ENCODE data around the gene LRMDA. TPM values are rescaled to one million over a fixed set of nuclear protein-coding genes. Genes with fewer than 3 reads are reported as not detected.
A peak's percentile ranks its signal among the peaks of the same experiment; 100 is the strongest.

Gene LRMDA
- total and polyA plus RNA-seq, 2 donors (not counting 3 experiments of a cell fraction or from before 2014, with no cell fraction given): 9.7 to 18.0 TPM

- Histone ChIP-seq H3K9me1 (replicated peaks; ENCODE audit: control insufficient read depth, extremely low read depth, insufficient read depth, low read length) (no peaks in the 10 kb centered on the region), H3K4me3 (replicated peaks in 1 of 3; ENCODE audit: insufficient read depth in 1 of 3, low read depth in 1 of 3, low read length in 3 of 3) (no peak overlapping the region), H4K20me1 (replicated peaks; ENCODE audit: control insufficient read depth, extremely low read depth, insufficient read depth, low read length) (no peaks in the 10 kb centered on the region), H3K4me1 (ENCODE audit: control insufficient read depth, extremely low read depth, insufficient read depth, low read length) (no peaks in the 10 kb centered on the region), H3K27ac (ENCODE audit: insufficient read depth, low read depth, low read length) (no peak overlapping the region), H3K36me3 (ENCODE audit: control insufficient read depth in 2 of 2, extremely low read depth in 1 of 2, insufficient read depth in 2 of 2, low read length in 2 of 2) (no peaks in the 10 kb centered on the region), H3K9me3 (replicated peaks; ENCODE audit: control insufficient read depth, insufficient read depth, low read length) (no peaks in the 10 kb centered on the region), H3K9ac (replicated peaks; ENCODE audit: extremely low read depth, insufficient read depth, low read length) (no peak overlapping the region), H3K79me2 (ENCODE audit: control insufficient read depth, insufficient read depth, low read length) (no peaks in the 10 kb centered on the region), H2AFZ (ENCODE audit: low read depth, low read length) (no peak overlapping the region), H3K4me2 (ENCODE audit: insufficient read depth, low read length) (no peak overlapping the region), H3K27me3 (ENCODE audit: control insufficient read depth in 2 of 2, insufficient read depth in 2 of 2, low read length in 2 of 2) (no peaks in the 10 kb centered on the region)
- no TSS peak for BruUV-seq (replicated peaks)
- ChIA-PET POLR2A (no interaction called here), CTCF (no interaction called here)
- DNase-seq (ENCODE audit: low read depth, low spot score): no peak
- TF ChIP-seq MYC (IDR thresholded peaks at IDR 0.05; ENCODE audit: low read depth, low read length) (no peak), GATA2 (IDR thresholded peaks at IDR 0.05; ENCODE audit: insufficient read depth, insufficient read length, low read depth, low read length) (no peak), POLR2AphosphoS5 (IDR thresholded peaks at IDR 0.05; ENCODE audit: insufficient read depth, low read depth, low read length) (no peak), POLR2A (IDR thresholded peaks at IDR 0.05; ENCODE audit: low read depth, low read length) (no peak)
- no peak for FAIRE-seq
- dilution Hi-C loops (cut with MboI; ENCODE audit: extremely low pct_ligation_motif_present, low sequenced_read_pairs): no loop called here
- intact Hi-C loops (cut with micrococcal nuclease): no loop called here
Observed at GRCh38 chr10:75672111-75672671, 240.8 kb downstream of the LRMDA start.

GRCh38 chr10:75672842-75673241, 241.4 kb downstream of the LRMDA start:
- TF ChIP-seq GATA2 (IDR thresholded peaks at IDR 0.05; ENCODE audit: insufficient read depth, insufficient read length, low read depth, low read length) (no peak), JUN (IDR thresholded peaks at IDR 0.05; ENCODE audit: borderline replicate concordance, insufficient read depth, insufficient read length, low read depth) (peak; percentile 3)
- H2AFZ ChIP-seq (ENCODE audit: low read depth, low read length): no peak overlapping the region
- no peak overlapping the region for H3K4me2 ChIP-seq (ENCODE audit: insufficient read depth, low read length)
- dilution Hi-C loops (cut with MboI; ENCODE audit: extremely low pct_ligation_motif_present, low sequenced_read_pairs) (no loop called here), intact Hi-C loops (cut with micrococcal nuclease) (no loop called here)
- H3K36me3 ChIP-seq (ENCODE audit: control insufficient read depth in 2 of 2, extremely low read depth in 1 of 2, insufficient read depth in 2 of 2, low read length in 2 of 2): no peaks in the 10 kb centered on the region
- CTCF ChIA-PET: no interaction called here
- no peaks in the 10 kb centered on the region for H3K9me3 ChIP-seq (replicated peaks; ENCODE audit: control insufficient read depth, insufficient read depth, low read length)
- no TSS peak for BruUV-seq (replicated peaks)
- H3K9ac ChIP-seq (replicated peaks; ENCODE audit: extremely low read depth, insufficient read depth, low read length): no peak overlapping the region
- H3K4me1 ChIP-seq (ENCODE audit: control insufficient read depth, extremely low read depth, insufficient read depth, low read length): no peaks in the 10 kb centered on the region
- no peak overlapping the region for H3K27ac ChIP-seq (ENCODE audit: insufficient read depth, low read depth, low read length)
- H3K79me2 ChIP-seq (ENCODE audit: control insufficient read depth, insufficient read depth, low read length): no peaks in the 10 kb centered on the region
- H4K20me1 ChIP-seq (replicated peaks; ENCODE audit: control insufficient read depth, extremely low read depth, insufficient read depth, low read length): no peaks in the 10 kb centered on the region
- no peak for DNase-seq (ENCODE audit: low read depth, low spot score)
- H3K4me3 ChIP-seq (replicated peaks in 1 of 3; ENCODE audit: insufficient read depth in 1 of 3, low read depth in 1 of 3, low read length in 3 of 3): no peak overlapping the region
- H3K9me1 ChIP-seq (replicated peaks; ENCODE audit: control insufficient read depth, extremely low read depth, insufficient read depth, low read length): no peaks in the 10 kb centered on the region
- no peak for FAIRE-seq
- POLR2A ChIA-PET: no interaction called here
- peaks cover 0 to 2% of the 10 kb centered on the region in 2 experiments for H3K27me3 ChIP-seq (ENCODE audit: control insufficient read depth in 2 of 2, insufficient read depth in 2 of 2, low read length in 2 of 2)
